OCI-LY3 (cell line): Measurements from ENCODE around the gene TEX22.

ENCODE experiments used
- H2AFZ ChIP-seq: fragments of 200-600, 300-600 bp; shearing (Covaris generic); 2 replicates; pipeline ENCODE4 v1.6.0; 2014; ENCODE audit warnings: antibody characterized with exemption, low read depth, low read length
- H3K27ac ChIP-seq: fragments of 200-600, 300-600 bp; sonication (generic); 2 replicates; pipeline ENCODE4 v1.5.1; 2014; ENCODE audit warnings: mild to moderate bottlenecking, low read length, moderate library complexity, mixed read lengths
- H3K27me3 ChIP-seq: fragments of 200-600, 300-600 bp; sonication (generic); 2 replicates; pipeline ENCODE4 v1.6.1; 2014; ENCODE audit warnings: low read depth, low read length, mixed read lengths
- H3K36me3 ChIP-seq: fragments of 200-600, 300-600 bp; sonication (generic); replicated peaks from 2 replicates; pipeline ENCODE3; 2014; ENCODE audit warnings: low read depth, low read length, mixed read lengths
- H3K4me1 ChIP-seq: fragments of 300-600, 200-600 bp; sonication (generic); 2 replicates; pipeline ENCODE4 v1.6.1; 2014; ENCODE audit warnings: low read length, mixed read lengths
- H3K4me2 ChIP-seq: fragments of 200-600, 300-600 bp; sonication (generic); 2 replicates; pipeline ENCODE4 v1.6.1; 2014; ENCODE audit warnings: low read length, mixed read lengths
- H3K4me3 ChIP-seq: fragments of 300-600, 200-600 bp; sonication (generic); 2 replicates; pipeline ENCODE4 v1.5.1; 2014; ENCODE audit warnings: antibody characterized with exemption, mild to moderate bottlenecking, low read length, moderate library complexity
- H3K79me2 ChIP-seq: fragments of 300-600, 200-600 bp; shearing (Covaris generic); 2 replicates; pipeline ENCODE4 v1.6.1; 2014; ENCODE audit warnings: mild to moderate bottlenecking, low read length, mixed read lengths
- H3K9ac ChIP-seq: fragments of 300-600, 200-600 bp; shearing (Covaris generic); 2 replicates; pipeline ENCODE4 v1.6.0; 2014; ENCODE audit warnings: mild to moderate bottlenecking, low read length, moderate library complexity
- H3K9me3 ChIP-seq: fragments of 200-600, 300-600 bp; shearing (Covaris generic); 2 replicates; pipeline ENCODE4 v1.6.1; 2014; ENCODE audit warnings: low read length, mixed read lengths; ENCODE audit not compliant: insufficient read depth
- H4K20me1 ChIP-seq: fragments of 200-600, 300-600 bp; sonication (generic); 2 replicates; pipeline ENCODE4 v1.6.1; 2016; ENCODE audit warnings: low read length, mixed read lengths; ENCODE audit not compliant: insufficient read depth
- EZH2phosphoT487 ChIP-seq: fragments of 200-600 bp; shearing (Covaris generic); IDR thresholded peaks from 2 replicates; pipeline ENCODE4 v1.6.1; 2018; ENCODE audit warnings: antibody characterized with exemption, mixed run types, low read depth
- TF ChIP-seq, protein P1 (sequence below): fragments of 200-600, 300-600 bp; sonication (generic); IDR thresholded peaks from 2 replicates; pipeline ENCODE4 v1.5.1; 2014; ENCODE audit warnings: antibody characterized with exemption, low read length, low read depth

TEX22 gene

GRCh38 chr14:105384041-105384557 is 14.2 kb upstream of the TEX22 start:
- Histone ChIP-seq H3K4me1 (no peaks in the 10 kb centered on the region), H3K9ac (no peak overlapping the region), H3K27ac (no peak overlapping the region), H4K20me1 (no peaks in the 10 kb centered on the region), H3K9me3 (no peaks in the 10 kb centered on the region), H3K27me3 (no peaks in the 10 kb centered on the region), H3K4me2 (no peak overlapping the region), H3K36me3 (no peaks in the 10 kb centered on the region), H2AFZ (no peak overlapping the region), H3K79me2 (no peaks in the 10 kb centered on the region), H3K4me3 (no peak overlapping the region)
- TF ChIP-seq, protein P1, sequence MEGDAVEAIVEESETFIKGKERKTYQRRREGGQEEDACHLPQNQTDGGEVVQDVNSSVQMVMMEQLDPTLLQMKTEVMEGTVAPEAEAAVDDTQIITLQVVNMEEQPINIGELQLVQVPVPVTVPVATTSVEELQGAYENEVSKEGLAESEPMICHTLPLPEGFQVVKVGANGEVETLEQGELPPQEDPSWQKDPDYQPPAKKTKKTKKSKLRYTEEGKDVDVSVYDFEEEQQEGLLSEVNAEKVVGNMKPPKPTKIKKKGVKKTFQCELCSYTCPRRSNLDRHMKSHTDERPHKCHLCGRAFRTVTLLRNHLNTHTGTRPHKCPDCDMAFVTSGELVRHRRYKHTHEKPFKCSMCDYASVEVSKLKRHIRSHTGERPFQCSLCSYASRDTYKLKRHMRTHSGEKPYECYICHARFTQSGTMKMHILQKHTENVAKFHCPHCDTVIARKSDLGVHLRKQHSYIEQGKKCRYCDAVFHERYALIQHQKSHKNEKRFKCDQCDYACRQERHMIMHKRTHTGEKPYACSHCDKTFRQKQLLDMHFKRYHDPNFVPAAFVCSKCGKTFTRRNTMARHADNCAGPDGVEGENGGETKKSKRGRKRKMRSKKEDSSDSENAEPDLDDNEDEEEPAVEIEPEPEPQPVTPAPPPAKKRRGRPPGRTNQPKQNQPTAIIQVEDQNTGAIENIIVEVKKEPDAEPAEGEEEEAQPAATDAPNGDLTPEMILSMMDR: no peak
- TF ChIP-seq EZH2phosphoT487: no peak

DNA sequence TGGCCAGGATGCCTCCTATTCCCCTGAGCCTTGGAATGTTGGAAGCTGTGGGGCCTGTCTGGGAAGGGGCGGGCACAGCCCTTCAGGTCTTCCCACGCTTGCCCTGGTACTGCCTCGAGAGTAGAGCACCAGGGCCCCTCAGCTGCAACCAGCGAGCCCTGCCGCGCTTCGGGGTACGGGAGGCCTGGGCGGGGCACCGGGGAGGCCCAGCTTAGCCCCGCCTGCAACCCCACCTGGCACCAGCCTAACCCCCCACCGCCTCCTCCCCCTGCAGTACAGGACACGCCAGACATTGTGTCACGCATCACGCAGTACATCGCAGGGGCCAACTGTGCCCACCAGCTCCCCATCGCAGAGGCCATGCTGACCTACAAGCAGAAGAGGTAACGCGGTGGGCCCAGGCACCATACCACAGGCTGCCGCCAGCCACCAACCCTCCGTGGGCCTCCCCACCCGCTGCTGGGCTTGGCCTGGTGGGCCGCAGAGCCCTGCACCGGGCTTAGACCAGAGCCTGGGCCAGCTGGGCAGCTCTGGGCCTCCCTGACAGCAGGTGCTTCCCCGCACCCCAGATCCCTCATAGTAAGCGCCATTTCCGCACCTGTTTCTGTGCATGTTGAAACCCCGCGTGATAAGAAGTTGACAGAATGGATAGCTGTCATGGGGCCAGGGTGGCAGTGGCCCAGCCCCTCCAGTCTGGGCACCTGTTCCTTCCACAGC is 13.6 kb upstream of the TEX22 start:
- no peaks in the 10 kb centered on the region for H3K9me3 ChIP-seq
- no peaks in the 10 kb centered on the region for H3K36me3 ChIP-seq
- no peaks in the 10 kb centered on the region; the same call in 1 of the 2 replicates for H3K4me1 ChIP-seq
- no peak overlapping the region for H3K27ac ChIP-seq
- TF ChIP-seq, protein P1: no peak
- TF ChIP-seq EZH2phosphoT487: no peak
- no peak overlapping the region for H3K4me2 ChIP-seq
- no peaks in the 10 kb centered on the region for H3K27me3 ChIP-seq
- H3K4me3 ChIP-seq: no peak overlapping the region
- H2AFZ ChIP-seq: no peak overlapping the region
- no peaks in the 10 kb centered on the region for H3K79me2 ChIP-seq
- no peak overlapping the region for H3K9ac ChIP-seq
- no peaks in the 10 kb centered on the region for H4K20me1 ChIP-seq

DNA sequence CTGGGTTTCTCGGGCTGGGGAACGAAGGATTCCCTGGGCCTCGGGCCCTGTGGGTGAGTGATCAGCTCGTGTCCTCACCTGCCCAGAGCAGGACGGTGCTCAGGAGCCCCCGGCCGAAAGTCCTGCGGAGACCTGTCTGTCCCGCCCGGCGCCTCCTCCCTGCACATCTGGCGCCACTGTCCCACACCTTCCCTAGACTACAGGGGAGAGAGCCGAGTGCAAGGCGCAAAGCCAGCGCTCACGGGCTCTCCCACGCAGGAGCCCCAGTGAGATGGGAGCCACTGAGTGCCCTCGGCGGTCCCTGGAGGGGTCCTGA is 13.1 kb upstream of the TEX22 start:
- H3K27me3 ChIP-seq: no peaks in the 10 kb centered on the region
- no peaks in the 10 kb centered on the region for H3K79me2 ChIP-seq
- H3K4me1 ChIP-seq: peaks cover 5% of the 10 kb centered on the region
- no peak overlapping the region for H2AFZ ChIP-seq
- no peaks in the 10 kb centered on the region for H3K36me3 ChIP-seq
- no peak overlapping the region for H3K9ac ChIP-seq
- no peak for TF ChIP-seq EZH2phosphoT487
- TF ChIP-seq, protein P1: no peak
- no peak overlapping the region for H3K27ac ChIP-seq
- no peak overlapping the region for H3K4me2 ChIP-seq
- H4K20me1 ChIP-seq: no peaks in the 10 kb centered on the region
- H3K4me3 ChIP-seq: no peak overlapping the region
- H3K9me3 ChIP-seq: no peaks in the 10 kb centered on the region

DNA sequence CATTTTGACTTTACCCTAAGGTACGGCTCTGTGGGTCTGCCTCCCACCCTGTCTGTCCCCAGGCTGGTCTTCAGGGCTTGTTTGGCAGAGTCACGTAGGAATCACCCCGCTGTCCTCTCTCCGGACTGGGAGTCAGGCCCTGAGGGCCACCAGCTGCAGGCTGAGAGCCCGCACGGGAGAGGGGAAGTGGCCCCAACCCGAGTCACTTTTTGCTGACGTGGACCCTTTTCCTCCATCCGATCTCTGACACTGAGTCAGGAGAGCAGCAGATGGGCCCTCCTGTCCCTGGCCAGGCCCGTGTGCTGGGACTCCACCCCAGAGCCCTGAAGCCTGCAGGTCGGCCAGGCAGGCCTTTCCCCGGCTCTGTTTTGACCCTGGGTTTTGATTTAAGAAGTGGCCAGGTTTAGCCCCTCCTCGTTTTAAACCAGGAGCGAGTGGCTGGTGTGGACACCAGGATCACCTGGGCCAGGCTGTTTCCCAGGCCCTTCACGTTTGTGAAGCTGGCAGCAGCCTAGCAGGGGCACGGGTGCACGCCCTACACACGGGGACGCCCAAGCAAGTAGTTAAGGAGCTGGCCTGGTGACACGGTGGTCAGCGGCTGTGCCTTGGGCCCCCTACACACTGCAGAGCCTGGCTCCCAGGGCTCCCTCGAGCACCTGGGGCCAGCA is 12.5 kb upstream of the TEX22 start:
- H3K4me2 ChIP-seq: no peak overlapping the region

More for the DNA sequence above, 12.5 kb upstream of the TEX22 start:
- Histone ChIP-seq H3K9me3 (no peaks in the 10 kb centered on the region), H3K4me1 (peaks cover 7% of the 10 kb centered on the region), H2AFZ (no peak overlapping the region), H3K79me2 (no peaks in the 10 kb centered on the region), H3K9ac (no peak overlapping the region), H3K4me3 (no peak overlapping the region), H3K27ac (no peak overlapping the region), H3K27me3 (no peaks in the 10 kb centered on the region), H4K20me1 (no peaks in the 10 kb centered on the region), H3K36me3 (no peaks in the 10 kb centered on the region)
- TF ChIP-seq EZH2phosphoT487: no peak
- TF ChIP-seq, protein P1: no peak
